Stomach (tissue), 4 donors: ENCODE results near the gene MARS2.

Experiments used
- POLR2A ChIP-seq, 4 donors: fragments of 450-650 bp; IDR thresholded peaks; one replicate each; pipeline ENCODE4 v1.6.1; 2016; ENCODE audit warnings: antibody characterized with exemption in 4 of 4, control low read depth in 2 of 4, mild to moderate bottlenecking in 1 of 4, moderate library complexity in 1 of 4
- TF ChIP-seq, protein P1 (sequence below), 7 experiments: fragments of 450-650 bp in 4 of 7; fragments of 200-600 bp in 3 of 7; sonication (generic) in 3 of 7; IDR thresholded peaks; one replicate each; pipeline ENCODE4 v1.5.1; 2016 to 2019; ENCODE audit warnings: antibody characterized with exemption in 7 of 7, control low read depth in 2 of 7, mild to moderate bottlenecking in 1 of 7

DNA sequence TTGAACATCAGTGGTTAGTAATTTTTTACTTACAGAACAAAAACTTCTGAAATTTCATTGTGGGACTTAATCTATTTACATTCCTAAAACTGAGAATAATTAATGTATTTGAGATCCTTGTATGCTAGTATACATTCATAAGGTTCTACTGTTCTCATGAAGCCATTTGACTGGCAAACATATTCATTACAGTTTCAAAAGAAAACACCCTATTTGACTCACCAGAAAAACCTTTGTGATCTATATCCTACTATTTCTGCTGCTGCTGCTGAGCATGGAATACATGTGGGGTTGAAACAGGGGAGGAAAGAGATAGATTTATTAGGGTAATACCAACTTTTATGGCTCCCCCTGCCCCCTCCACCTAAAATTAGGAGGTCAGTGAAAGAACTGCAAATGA, 21.8 kb downstream of the MARS2 start:
- TF ChIP-seq, protein P1, sequence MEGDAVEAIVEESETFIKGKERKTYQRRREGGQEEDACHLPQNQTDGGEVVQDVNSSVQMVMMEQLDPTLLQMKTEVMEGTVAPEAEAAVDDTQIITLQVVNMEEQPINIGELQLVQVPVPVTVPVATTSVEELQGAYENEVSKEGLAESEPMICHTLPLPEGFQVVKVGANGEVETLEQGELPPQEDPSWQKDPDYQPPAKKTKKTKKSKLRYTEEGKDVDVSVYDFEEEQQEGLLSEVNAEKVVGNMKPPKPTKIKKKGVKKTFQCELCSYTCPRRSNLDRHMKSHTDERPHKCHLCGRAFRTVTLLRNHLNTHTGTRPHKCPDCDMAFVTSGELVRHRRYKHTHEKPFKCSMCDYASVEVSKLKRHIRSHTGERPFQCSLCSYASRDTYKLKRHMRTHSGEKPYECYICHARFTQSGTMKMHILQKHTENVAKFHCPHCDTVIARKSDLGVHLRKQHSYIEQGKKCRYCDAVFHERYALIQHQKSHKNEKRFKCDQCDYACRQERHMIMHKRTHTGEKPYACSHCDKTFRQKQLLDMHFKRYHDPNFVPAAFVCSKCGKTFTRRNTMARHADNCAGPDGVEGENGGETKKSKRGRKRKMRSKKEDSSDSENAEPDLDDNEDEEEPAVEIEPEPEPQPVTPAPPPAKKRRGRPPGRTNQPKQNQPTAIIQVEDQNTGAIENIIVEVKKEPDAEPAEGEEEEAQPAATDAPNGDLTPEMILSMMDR (IDR thresholded peaks at IDR 0.05) = no peak
- no peak for TF ChIP-seq POLR2A (IDR thresholded peaks at IDR 0.05)
